ENCODE data around the gene ID1. TPM values are rescaled to one million over a fixed set of nuclear protein-coding genes. Genes with fewer than 3 reads are reported as not detected.
A peak's percentile ranks its signal among the peaks of the same experiment; 100 is the strongest.
"Not testable (repeated sequence)": the region's sequence is repeated elsewhere in the genome, so short reads cannot be mapped to it uniquely, and the experiment has no call there.

The ID1 gene
- total RNA-seq, 1 experiment from 2014 or later, result 88.8 TPM

DNA sequence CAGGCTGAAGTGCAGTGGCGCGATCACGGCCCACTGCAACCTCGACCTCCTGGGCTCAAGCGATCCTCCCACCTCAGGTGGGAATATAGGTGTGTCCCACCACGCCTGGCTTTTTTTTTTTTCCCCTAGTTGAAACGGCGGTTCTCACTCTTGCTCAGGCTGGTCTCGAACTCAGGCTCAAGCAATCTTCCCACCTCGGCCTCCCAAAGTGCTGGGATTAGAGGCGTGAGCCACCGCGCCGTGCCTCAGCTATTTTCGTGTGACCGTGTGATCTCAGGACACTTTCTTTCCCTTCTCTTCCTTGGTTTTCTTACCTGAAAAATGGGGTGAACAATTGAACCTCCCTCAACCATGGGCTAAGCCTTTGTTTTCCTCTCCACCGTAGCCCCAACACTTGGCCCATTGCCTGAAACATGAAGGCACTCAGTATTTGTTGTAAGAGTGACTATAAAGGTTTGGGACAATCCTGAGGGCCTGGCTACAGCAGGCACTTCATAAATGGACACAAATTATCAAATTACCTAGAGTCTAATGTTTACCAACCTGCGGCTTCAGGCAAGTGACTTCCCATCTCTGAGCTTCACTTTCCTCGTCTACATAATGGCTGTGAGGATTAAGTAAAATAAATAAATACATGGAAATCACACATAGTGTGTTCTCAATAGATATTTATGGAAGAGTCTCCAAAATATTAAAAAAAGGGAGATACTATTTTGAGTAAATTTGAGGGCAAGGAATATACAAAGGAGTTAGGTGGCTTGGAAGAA is 31.4 kb upstream of the ID1 start (continued):
- TF ChIP-seq, protein P1, sequence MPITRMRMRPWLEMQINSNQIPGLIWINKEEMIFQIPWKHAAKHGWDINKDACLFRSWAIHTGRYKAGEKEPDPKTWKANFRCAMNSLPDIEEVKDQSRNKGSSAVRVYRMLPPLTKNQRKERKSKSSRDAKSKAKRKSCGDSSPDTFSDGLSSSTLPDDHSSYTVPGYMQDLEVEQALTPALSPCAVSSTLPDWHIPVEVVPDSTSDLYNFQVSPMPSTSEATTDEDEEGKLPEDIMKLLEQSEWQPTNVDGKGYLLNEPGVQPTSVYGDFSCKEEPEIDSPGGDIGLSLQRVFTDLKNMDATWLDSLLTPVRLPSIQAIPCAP (CRISPR knock-in tag; IDR thresholded peaks at IDR 0.05), result no peak
- no peak for TF ChIP-seq CBFB (CRISPR knock-in tag; IDR thresholded peaks at IDR 0.05; ENCODE audit: low read depth)
- TF ChIP-seq, protein P2, sequence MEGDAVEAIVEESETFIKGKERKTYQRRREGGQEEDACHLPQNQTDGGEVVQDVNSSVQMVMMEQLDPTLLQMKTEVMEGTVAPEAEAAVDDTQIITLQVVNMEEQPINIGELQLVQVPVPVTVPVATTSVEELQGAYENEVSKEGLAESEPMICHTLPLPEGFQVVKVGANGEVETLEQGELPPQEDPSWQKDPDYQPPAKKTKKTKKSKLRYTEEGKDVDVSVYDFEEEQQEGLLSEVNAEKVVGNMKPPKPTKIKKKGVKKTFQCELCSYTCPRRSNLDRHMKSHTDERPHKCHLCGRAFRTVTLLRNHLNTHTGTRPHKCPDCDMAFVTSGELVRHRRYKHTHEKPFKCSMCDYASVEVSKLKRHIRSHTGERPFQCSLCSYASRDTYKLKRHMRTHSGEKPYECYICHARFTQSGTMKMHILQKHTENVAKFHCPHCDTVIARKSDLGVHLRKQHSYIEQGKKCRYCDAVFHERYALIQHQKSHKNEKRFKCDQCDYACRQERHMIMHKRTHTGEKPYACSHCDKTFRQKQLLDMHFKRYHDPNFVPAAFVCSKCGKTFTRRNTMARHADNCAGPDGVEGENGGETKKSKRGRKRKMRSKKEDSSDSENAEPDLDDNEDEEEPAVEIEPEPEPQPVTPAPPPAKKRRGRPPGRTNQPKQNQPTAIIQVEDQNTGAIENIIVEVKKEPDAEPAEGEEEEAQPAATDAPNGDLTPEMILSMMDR (IDR thresholded peaks at IDR 0.05), result no peak
- TF ChIP-seq JAZF1 (CRISPR knock-in tag; IDR thresholded peaks at IDR 0.05), result no peak

DNA sequence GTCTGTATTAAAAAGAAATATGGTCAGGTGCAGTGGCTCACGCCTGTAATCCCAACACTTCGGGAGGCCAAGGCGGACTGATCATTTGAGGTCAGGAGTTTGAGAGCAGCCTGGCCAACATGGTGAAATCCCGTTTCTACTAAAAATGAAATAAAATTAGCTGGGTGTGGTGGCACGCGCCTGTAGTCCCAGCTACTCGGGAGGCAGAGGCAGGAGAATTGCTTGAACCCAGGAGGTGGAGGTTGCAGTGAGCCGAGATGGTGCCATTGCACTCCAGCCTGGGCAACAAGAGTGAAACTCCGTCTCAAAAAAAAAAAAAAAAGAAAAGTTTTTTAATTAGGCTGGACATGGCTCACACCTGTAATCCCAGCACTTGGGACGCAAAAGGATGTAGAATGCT is 30.1 kb upstream of the ID1 start:
- H3K36me3 Mint-ChIP-seq, result peaks cover 11% of the 10 kb centered on the region
- ChIA-PET POLR2A (interaction anchor here (0.6 to 5.2 kb wide), 2 partner anchors 31 to 325 kb away, joined by 4 to 73 read pairs; partner anchors contain the start of gene ID1), CTCF (interaction anchor here (3.1 to 15.0 kb wide), 3 partner anchors 16 to 59 kb away, joined by 17 to 927 read pairs (median 321); partner anchors contain the start of gene ID1)
- peaks cover 48% of the 10 kb centered on the region for H3K4me1 Mint-ChIP-seq
- not testable (repeated sequence) for H3K27ac Mint-ChIP-seq; H3K4me3 Mint-ChIP-seq; H3K27me3 Mint-ChIP-seq (ENCODE audit: low read depth); DNase-seq (ENCODE audit: low spot score); H3K9me3 Mint-ChIP-seq; ATAC-seq

DNA sequence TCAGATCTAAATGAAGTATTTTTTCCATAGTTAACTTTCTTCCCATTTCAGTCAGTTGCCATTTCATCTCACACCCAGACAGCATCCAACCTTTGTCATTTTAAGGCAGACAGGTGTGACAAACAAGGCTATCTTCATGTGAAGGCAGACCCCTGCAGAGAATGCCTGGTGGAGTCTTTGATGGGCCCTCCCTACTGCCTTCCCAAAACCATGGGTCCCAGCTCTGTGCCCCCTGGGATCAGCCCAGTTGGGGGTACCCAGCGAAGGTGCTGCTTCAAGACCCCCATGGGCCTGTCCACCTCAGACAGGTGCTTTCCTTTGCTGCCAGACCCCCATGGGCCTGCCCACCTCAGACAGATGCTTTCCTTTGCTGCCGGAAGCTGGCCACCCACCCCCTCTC is 28.3 kb upstream of the ID1 start:
- CTCF ChIA-PET, result interaction anchor here (0.9 to 15.0 kb wide), 7 partner anchors 8 to 146 kb away, joined by 3 to 927 read pairs (median 11); partner anchors contain the start of genes BCL2L1 and ID1
- POLR2A ChIA-PET, result interaction anchor here (2.8 kb wide), 1 partner anchor 29 kb away, joined by 28 read pairs; the partner anchor contains the start of gene ID1
- Mint-ChIP-seq H3K4me1 (peaks cover 56% of the 10 kb centered on the region), H3K27me3 (ENCODE audit: low read depth) (no peaks in the 10 kb centered on the region; the same call in 1 of the 2 replicates), H3K4me3 (no peak overlapping the region), H3K9me3 (no peaks in the 10 kb centered on the region), H3K27ac (peak overlapping the region; percentile 87; the same call in 1 of the 2 replicates), H3K36me3 (peaks cover 11% of the 10 kb centered on the region)
- TF ChIP-seq, protein P3, sequence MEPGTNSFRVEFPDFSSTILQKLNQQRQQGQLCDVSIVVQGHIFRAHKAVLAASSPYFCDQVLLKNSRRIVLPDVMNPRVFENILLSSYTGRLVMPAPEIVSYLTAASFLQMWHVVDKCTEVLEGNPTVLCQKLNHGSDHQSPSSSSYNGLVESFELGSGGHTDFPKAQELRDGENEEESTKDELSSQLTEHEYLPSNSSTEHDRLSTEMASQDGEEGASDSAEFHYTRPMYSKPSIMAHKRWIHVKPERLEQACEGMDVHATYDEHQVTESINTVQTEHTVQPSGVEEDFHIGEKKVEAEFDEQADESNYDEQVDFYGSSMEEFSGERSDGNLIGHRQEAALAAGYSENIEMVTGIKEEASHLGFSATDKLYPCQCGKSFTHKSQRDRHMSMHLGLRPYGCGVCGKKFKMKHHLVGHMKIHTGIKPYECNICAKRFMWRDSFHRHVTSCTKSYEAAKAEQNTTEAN (CRISPR knock-in tag; IDR thresholded peaks at IDR 0.05), result no peak
- TF ChIP-seq MAX (CRISPR knock-in tag; IDR thresholded peaks at IDR 0.05) (no peak), CBFB (CRISPR knock-in tag; IDR thresholded peaks at IDR 0.05; ENCODE audit: low read depth) (no peak), PRRX2 (CRISPR knock-in tag; IDR thresholded peaks at IDR 0.05) (no peak), ZNF423 (CRISPR knock-in tag; IDR thresholded peaks at IDR 0.05) (peak; percentile 94), TEAD4 (CRISPR knock-in tag; IDR thresholded peaks at IDR 0.05) (no peak)
- DNase-seq (ENCODE audit: low spot score) (no peak), ATAC-seq (no peak)

DNA sequence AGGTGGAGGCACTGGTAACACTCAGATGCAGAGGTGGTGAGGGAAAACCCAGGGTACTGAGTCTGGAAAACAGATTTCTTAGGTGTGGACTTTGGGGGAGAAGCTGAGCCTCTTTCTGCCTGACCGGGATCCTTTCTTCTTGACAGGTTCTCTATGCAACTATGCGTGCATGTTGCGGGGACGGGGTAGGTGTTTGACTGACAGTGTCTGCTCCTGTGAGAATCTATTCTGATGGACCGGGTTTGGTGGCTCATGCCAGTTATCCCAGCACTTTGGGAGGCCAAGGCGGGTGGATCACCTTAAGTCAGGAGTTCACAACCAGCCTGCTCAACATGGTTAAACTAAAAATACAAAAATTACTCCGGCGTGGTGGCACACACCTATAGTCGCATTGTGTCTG is 27.9 kb upstream of the ID1 start:
- CTCF ChIA-PET, result interaction anchor here (0.9 to 15.0 kb wide), 7 partner anchors 9 to 146 kb away, joined by 3 to 927 read pairs (median 11); partner anchors contain the start of genes BCL2L1 and ID1
- H3K27ac Mint-ChIP-seq, result peak overlapping the region; percentile 57; the same call in 1 of the 2 replicates

More for the DNA sequence above, 27.9 kb upstream of the ID1 start:
- Mint-ChIP-seq H3K4me1 (peaks cover 52% of the 10 kb centered on the region), H3K4me3 (no peak overlapping the region), H3K27me3 (ENCODE audit: low read depth) (no peaks in the 10 kb centered on the region; the same call in 1 of the 2 replicates), H3K36me3 (peaks cover 11% of the 10 kb centered on the region), H3K9me3 (no peaks in the 10 kb centered on the region)
- ATAC-seq (no peak), DNase-seq (ENCODE audit: low spot score) (no peak)
- POLR2A ChIA-PET, result interaction anchor here (2.8 kb wide), 1 partner anchor 28 kb away, joined by 28 read pairs; the partner anchor contains the start of gene ID1
- TF ChIP-seq ZNF423 (CRISPR knock-in tag; IDR thresholded peaks at IDR 0.05) (no peak), RELA (CRISPR knock-in tag; IDR thresholded peaks at IDR 0.05; ENCODE audit: borderline replicate concordance) (no peak), ZNF281 (CRISPR knock-in tag; IDR thresholded peaks at IDR 0.05) (no peak), MAX (CRISPR knock-in tag; IDR thresholded peaks at IDR 0.05) (no peak), SMAD3 (CRISPR knock-in tag; IDR thresholded peaks at IDR 0.05; ENCODE audit: borderline replicate concordance) (no peak), GTF2I (CRISPR knock-in tag; conservative IDR thresholded peaks at IDR 0.05) (no peak), EMX1 (CRISPR knock-in tag; IDR thresholded peaks at IDR 0.05) (no peak)

Measured in WTC11 (cell line).